GM18526 (cell line): ENCODE results near the gene BHMT.

Experiments used
- POLR2A ChIP-seq: IDR thresholded peaks from 3 replicates; pipeline ENCODE4 v1.6.1; 2011; ENCODE audit not compliant: insufficient read length; ENCODE audit errors: extremely low read depth

BHMT gene

DNA sequence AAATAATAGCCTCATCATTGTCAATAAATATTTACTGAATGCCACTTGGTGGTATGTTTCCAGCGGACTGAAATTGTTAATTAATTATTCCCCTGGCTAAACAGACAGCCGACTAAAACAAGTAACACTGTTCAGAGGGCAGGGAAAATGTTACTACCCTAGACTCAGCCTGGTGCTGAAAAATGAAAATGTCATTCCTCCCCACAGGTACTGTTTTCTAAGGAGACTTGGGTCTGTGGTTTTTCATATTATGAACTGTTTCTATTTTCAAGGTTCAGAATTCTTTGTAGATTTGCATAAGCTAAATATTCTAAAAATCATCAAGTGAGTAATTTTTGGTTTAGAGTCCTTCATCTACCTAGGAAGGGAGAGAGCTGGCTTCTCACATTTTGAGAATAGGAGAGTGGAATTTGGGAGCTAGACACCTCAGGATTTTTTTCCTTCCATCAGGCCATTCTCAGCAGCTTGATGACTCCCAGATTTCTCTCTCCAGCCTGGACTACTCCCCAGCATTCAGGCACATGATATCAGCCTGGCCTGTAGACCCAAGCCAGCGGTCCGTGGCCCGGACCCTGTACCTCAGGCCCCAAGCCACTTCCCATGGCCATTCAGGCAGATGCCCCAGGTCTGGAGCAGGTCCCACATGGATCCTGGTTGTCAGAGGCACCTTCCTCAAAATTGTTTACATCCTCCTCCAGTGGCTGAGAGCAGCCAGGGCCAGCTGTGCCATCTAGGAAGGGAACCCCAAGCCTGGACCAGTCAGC lies 24.4 kb downstream of the BHMT start:
- TF ChIP-seq POLR2A: no peak

DNA sequence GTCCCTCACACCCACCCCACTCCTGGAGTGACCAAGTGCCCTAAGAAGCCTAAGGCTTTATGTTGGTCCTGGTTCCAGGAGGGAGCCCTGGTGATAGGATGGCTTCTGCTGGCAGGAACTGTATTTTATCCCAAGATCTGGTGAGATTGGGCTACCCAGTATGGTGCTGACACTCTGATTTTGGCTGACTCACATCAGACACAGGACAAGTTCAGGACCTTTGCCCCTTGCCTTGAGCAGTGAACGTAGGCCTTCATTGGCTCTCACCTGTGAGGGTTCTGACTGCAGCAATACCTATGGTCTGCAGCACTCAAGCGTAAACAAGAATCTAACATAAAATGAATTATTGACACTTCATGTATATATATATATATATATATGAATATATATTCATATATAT lies 25.0 kb downstream of the BHMT start:
- no peak for TF ChIP-seq POLR2A

DNA sequence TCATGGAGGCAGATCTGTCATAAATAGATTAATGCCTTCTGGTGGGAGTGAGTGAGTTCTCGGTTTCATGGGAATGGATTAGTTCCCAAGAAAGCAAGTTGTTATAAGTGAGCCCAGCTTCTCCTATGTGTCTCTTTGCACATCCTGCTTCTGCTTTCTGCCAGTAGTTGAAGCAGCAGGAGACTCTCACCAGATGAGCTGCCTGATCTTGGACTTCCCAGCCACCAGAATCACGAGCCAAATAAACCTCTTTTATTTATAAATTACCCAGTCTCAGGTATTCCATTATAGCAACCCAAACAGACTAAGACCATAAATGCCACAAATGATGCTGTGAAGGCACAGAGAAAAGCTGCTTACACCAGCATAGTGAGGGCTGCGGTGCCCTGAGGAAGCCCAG lies 28.9 kb downstream of the BHMT start:
- TF ChIP-seq POLR2A: no peak

DNA sequence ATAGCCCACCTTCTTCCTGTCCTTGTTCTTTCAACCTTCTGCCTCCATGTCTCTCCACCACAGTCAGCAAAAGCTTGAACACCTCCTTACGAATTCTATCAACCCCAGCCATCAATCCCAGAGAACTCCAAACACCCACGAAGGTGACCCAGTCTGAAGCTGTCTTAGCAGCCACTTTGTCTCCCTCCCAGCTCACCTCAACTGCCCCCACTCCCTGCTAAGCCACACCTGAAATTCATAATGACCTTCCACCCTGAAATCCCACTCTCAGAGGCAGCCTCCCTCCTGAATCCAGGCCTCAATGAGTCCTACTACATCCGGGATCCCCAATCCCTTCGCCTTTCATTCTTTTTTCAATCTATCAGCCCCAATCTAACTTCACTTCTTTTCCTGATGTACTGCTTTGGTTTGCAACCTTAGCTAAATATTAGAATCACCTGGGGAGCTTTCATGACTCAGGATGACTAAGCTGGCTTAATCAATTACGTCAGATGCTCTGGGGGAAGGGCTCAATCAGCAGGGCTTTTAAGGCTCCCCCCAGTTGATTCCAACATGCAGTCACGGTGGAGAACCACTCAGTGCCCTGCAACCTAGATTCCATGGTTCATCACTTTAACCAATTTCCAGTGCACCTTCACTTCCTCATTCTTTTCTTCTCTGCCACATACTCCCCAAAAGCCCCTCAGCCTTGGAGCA lies 32.2 kb downstream of the BHMT start:
- no peak for TF ChIP-seq POLR2A

DNA sequence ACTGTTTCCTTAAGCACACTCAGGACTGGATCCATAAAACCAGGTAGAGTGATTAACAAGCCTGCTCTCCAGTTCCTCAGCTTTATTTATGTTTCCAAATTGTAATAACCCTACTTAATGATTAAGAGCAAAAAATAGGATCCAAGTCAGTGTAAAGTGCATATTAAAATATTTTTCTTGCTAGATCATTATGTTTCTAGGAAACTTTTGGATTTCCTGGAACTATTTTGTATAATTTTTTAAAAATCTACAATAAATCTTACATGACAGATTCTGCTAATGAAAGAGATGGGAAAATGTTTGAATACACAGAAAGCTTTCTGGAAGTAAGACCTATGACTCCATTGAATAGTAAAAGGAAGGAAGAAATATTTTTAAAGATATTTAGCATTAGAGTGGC lies 35.5 kb downstream of the BHMT start:
- TF ChIP-seq POLR2A: no peak

DNA sequence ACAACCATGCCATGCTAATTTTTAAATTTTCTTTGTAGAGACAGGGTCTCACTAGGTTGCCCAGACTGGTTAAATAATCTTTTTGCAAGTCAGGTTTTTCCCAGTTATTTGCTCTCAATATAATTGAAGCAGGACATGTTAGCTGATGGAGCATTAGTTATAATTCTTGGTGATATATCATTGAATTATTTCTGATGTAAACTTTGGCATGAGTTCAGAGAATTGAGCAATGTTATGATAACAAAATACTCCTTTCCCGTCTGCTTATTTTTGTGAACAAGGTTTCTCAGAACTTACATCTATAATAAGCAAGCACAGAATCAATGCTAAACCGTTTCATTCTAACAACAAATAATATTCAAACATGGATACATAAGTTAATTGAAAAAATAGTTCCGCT lies 37.8 kb downstream of the BHMT start:
- TF ChIP-seq POLR2A: no peak

DNA sequence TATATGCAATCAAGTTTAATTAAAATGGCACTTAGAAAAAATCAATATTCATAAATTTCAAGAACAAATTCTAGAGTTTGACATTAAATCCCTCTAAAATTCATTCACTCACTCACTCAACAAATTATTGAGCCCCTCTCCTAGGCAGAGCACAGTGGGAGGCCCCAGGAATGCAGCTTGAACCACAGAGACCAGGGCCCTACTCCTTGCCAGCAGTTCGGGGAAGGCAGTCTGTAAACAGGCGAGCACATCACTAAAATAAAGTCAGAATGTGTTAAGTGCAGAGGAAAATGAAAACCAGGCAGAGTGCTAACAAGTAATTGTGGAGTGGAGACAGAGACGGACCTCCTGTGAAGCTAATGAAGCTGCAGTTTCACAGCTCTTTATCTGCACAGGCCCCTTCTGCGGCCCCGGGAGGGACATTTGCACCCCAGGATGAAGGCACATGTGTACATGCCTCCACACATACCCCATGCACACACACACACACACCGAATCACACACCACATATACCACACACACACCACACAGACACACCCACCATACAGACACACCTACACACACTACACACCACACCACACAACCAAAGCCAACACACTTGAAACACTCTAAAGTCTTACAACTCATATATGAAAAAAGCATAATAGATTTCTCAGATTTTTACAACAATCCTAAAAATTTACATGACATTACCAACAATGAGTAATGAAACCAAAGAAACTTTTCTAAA lies 40.5 kb downstream of the BHMT start:
- TF ChIP-seq POLR2A: no peak

DNA sequence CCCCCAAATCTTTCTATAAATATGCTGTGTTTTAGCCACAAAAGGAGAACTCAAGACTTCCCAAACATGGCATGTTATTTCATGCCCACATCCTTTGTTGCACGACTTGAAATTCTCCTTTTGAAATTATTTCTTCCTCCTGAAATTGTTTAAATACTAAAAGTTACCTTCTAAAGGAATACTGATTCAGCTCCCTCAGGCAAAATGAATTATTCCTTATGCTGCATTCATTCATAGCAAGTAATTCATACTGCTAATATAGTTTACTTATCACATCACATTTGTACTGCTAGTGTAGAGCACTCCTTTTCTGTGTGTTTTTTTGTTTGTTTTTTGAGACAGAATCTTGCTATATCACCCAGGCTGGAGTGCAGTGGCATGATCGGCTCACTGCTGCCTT lies 45.7 kb downstream of the BHMT start:
- TF ChIP-seq POLR2A: no peak

DNA sequence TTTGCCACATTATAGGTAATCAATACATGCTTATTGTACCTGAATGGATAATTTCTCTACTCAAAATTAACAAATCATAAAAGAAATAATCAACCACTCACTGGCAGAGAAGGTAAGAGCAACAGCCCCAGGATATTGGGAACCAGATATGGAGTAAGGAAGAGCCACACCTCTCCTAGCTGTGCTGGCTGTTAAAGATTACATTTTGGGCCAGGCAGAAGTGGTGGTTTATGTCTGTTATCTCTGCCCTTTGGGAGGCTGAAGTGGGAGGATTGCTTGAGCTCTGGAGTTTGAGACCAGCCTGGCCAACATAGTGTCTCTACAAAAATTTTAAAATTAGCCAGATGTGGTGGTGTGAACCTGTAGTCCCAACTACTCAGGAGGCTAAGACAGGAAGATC lies 56.4 kb downstream of the BHMT start:
- TF ChIP-seq POLR2A: no peak

DNA sequence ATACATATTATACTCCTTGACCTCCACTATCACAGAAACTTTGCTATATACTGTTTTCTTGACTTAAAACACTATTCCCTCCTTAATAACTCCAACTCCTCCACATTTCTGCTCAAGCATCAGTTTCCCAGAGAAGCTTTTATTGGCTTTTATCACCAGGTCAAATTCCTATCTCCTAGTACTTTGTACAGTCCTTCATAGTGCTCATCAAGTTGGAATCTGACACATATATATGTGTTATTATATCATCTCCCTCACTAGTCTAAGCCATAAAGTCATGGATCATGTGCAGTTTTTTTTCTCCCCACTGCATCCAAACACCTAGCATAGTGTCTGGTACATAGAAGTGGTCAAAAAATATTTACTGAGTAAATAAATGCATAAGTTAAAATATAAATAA lies 59.1 kb downstream of the BHMT start:
- no peak for TF ChIP-seq POLR2A

DNA sequence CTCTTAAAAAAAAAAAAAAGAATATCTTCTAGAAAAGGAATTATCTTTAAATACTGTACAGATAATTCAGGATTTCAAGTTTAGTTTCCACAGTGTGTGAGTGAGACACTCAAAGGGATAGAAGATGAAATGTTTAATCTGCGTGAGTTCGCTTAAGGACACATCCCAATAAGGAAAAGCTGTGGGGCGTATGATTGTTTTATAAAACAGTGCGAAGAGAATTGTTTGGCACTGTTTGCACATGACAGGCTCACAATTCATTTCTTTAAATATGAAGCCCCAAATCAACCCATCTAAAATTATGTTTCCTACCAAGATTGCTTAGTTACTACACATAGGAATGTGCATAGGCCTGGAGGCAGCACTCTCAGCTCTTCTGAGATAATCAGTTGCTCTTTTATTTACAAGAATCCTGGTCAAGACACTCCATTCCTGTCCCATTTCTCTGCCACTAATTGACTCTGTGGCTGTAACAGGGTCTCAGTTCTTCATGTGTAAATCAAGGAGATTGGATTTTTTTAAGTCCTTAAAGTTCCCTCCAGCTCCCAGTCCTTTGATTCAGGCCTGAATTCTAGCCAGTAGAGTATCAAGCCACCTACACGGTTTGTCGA lies 60.1 kb downstream of the BHMT start:
- no peak for TF ChIP-seq POLR2A

DNA sequence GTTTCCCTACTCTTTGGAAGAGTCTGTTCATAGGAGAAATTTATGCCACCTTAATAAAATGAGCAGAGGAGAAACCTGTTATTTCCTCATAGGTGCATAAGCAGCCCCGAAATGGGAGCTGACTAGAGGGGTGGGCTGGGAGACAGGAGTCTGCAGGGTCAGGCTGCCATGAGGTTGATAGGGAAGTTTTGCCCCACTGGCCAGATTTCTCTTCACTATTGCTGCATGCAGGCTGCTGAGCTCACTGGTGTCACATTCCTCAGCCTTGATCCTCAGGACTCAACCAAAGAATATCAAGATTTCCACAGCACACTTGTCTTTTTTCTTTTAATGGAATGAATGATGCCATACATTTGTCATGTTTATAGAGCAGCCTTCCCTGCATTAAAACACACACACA lies 60.7 kb downstream of the BHMT start:
- no peak for TF ChIP-seq POLR2A

DNA sequence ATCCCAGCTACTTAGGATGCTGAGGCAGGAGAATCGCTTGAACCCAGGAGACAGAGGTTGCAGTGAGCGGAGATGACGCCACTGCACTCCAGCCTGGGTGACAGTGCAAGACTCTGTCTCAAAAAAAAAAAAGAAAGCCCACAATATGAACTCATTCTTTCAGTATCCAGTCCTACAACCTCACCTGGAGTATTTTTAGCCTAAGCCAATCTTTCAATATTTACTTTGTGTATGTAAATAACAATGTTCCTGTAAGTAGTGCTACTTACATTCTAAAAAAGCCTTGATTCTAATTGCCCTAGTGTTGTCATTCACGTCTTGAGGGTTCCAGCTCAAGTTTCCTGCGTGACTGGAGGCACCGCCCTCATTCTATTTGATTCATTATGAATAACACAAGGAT lies 62.0 kb downstream of the BHMT start:
- no peak for TF ChIP-seq POLR2A

DNA sequence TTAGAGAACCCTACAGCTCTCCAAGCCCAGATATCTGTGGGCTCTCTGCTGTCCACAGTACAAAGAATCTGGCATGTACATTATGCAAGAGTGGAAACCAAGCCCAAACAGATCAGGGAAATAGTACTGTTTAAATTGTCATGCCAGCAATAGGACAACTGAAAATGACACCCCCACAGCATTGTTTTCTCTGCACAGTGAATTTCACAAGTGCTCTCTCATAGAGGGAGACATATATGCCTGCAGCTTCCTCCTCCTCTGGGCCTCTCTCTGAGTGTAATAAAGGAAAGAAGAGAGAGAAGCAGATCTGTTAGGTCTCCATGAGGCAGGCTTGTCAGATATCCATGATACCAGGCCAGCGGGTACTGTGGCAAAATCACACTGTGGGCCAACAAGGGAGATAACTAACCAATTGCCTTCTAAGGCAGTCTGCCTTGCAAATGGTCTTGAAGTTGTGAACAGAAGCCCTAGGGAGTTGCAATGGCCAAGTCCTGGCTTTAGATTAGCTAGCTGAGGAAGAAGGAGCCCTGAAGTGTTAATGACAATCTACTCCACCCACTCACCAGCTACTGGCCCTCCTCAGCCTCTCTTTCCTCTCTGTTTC lies 69.9 kb downstream of the BHMT start:
- no peak for TF ChIP-seq POLR2A
